HG02938 (cell line): Measurements from ENCODE around the gene PTAR1.

Source experiments
- ATAC-seq: cut with Tn5 transposase; IDR thresholded peaks from one replicate; pipeline ENCODE4 v1.9.1; 2021; ENCODE audit warnings: mild to moderate bottlenecking, moderate library complexity; ENCODE audit not compliant: unreplicated experiment

The PTAR1 gene

GRCh38 chr9:69675563-69675962 is 84.2 kb downstream of the PTAR1 start:
- ATAC-seq, result no peak

- no peak for ATAC-seq
Observed at GRCh38 chr9:69674716-69675438, 84.9 kb downstream of the PTAR1 start.

- ATAC-seq, result no peak
Observed at GRCh38 chr9:69674112-69674685, 85.6 kb downstream of the PTAR1 start.

GRCh38 chr9:69673311-69673640 is 86.5 kb downstream of the PTAR1 start:
- ATAC-seq, result no peak

- ATAC-seq, result peak; percentile 94
Observed at GRCh38 chr9:69672596-69673310, 87.1 kb downstream of the PTAR1 start.

GRCh38 chr9:69671879-69672595 is 87.8 kb downstream of the PTAR1 start, which contains the start of gene APBA1:
APBA1 (minus strand) TSS chr9:69672371.
- peak; percentile 26 for ATAC-seq

GRCh38 chr9:69671311-69671878 is 88.4 kb downstream of the PTAR1 start:
- no peak for ATAC-seq

GRCh38 chr9:69667306-69667705 is 92.5 kb downstream of the PTAR1 start:
- no peak for ATAC-seq

- no peak for ATAC-seq
Observed at GRCh38 chr9:69660304-69660703, 99.5 kb downstream of the PTAR1 start.
